Suprapubic skin (tissue), 4 donors: Measurements from ENCODE around the gene ZC3H12A. TPM values are rescaled to one million over a fixed set of nuclear protein-coding genes. Genes with fewer than 3 reads are reported as not detected.
"Not testable (repeated sequence)": the region's sequence is repeated elsewhere in the genome, so short reads cannot be mapped to it uniquely, and the experiment has no call there.

ENCODE experiments used
- DNase-seq, 2 donors: peaks; one replicate each; pipeline ENCODE4 v3.0.0-alpha.2; 2019; ENCODE audit warnings: low spot score in 2 of 2
- H3K27ac ChIP-seq: fragments of 200-600 bp; sonication (generic); one replicate; pipeline ENCODE4 v1.5.1; 2019
- H3K27me3 ChIP-seq: fragments of 200-600 bp; sonication (generic); one replicate; pipeline ENCODE4 v1.5.1; 2019
- H3K36me3 ChIP-seq: fragments of 200-600 bp; sonication (generic); one replicate; pipeline ENCODE4 v1.5.1; 2019
- H3K4me1 ChIP-seq: fragments of 200-600 bp; sonication (generic); one replicate; pipeline ENCODE4 v1.5.1; 2019
- H3K4me3 ChIP-seq: fragments of 200-600 bp; sonication (generic); one replicate; pipeline ENCODE4 v1.5.1; 2019; ENCODE audit warnings: mild to moderate bottlenecking
- H3K9me3 ChIP-seq: fragments of 200-600 bp; sonication (generic); one replicate; pipeline ENCODE4 v1.5.1; 2019
- EP300 ChIP-seq: sonication (generic); formaldehyde crosslinking; IDR thresholded peaks from one replicate; pipeline ENCODE4 v1.6.1; 2017; ENCODE audit warnings: antibody characterized with exemption
- POLR2A ChIP-seq, 2 donors: fragments of 450-650 bp; IDR thresholded peaks; one replicate each; pipeline ENCODE4 v1.6.1; 2017; ENCODE audit warnings: antibody characterized with exemption in 2 of 2, mild to moderate bottlenecking in 2 of 2, moderate library complexity in 2 of 2
- POLR2AphosphoS5 ChIP-seq, 3 donors: sonication (generic); formaldehyde crosslinking; IDR thresholded peaks; one replicate each; pipeline ENCODE4 v1.6.1; 2017; ENCODE audit warnings: antibody characterized with exemption in 3 of 3
- WGBS: methylation state at CpG from one replicate; pipeline ENCODE4 v1.1.5; 2018; 5-methylcytosine and 5-hydroxymethylcytosine counted together
- total RNA-seq, 4 donors: library from RNA; depleted of rRNA; stranded (reverse); fragments of >200 nt; gene quantifications; one replicate each; pipeline ENCODE4 v1.1.0, GENCODE V29; 2016
- TF ChIP-seq, protein P1 (sequence below), 2 donors: fragments of 200-600 bp in 1 of 2; fragments of 450-650 bp in 1 of 2; sonication (generic) in 1 of 2; IDR thresholded peaks; one replicate each; pipeline ENCODE4 v1.5.1; 2016 to 2019; ENCODE audit warnings: antibody characterized with exemption in 2 of 2, mild to moderate bottlenecking in 1 of 2, moderate library complexity in 1 of 2

ZC3H12A gene
- total RNA-seq, 4 donors from 2014 or later, result 47.7 to 107 (median 56.1) TPM

DNA sequence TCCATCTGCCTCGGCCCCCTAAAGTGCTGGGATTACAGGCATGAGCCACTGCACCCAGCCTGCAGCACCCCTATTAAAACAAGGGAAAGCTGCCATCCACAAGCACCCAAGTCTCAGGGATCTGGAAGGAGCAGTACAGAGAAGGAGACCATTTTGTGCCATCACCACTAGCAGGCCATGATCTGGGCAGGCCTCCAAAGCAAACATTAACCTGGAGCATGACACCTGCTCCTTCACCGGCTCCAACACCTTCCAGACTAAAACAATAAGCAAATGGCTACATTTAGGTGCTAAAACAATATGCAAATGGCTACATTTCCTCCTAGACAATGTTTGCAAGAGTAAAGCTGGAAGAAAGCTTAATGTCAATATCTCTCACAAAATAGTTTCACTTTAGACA lies 23.5 kb downstream of the ZC3H12A start:
- Histone ChIP-seq H3K36me3 (peaks cover 69% of the 10 kb centered on the region), H3K4me1 (peaks cover 10% of the 10 kb centered on the region), H3K4me3 (no peak overlapping the region), H3K9me3 (no peaks in the 10 kb centered on the region), H3K27ac (no peak overlapping the region), H3K27me3 (no peaks in the 10 kb centered on the region)
- TF ChIP-seq EP300 (no peak), POLR2A (IDR thresholded peaks at IDR 0.05) (no peak), POLR2AphosphoS5 (IDR thresholded peaks at IDR 0.05) (no peak)
- TF ChIP-seq, protein P1, sequence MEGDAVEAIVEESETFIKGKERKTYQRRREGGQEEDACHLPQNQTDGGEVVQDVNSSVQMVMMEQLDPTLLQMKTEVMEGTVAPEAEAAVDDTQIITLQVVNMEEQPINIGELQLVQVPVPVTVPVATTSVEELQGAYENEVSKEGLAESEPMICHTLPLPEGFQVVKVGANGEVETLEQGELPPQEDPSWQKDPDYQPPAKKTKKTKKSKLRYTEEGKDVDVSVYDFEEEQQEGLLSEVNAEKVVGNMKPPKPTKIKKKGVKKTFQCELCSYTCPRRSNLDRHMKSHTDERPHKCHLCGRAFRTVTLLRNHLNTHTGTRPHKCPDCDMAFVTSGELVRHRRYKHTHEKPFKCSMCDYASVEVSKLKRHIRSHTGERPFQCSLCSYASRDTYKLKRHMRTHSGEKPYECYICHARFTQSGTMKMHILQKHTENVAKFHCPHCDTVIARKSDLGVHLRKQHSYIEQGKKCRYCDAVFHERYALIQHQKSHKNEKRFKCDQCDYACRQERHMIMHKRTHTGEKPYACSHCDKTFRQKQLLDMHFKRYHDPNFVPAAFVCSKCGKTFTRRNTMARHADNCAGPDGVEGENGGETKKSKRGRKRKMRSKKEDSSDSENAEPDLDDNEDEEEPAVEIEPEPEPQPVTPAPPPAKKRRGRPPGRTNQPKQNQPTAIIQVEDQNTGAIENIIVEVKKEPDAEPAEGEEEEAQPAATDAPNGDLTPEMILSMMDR (IDR thresholded peaks at IDR 0.05), result no peak
- WGBS, result 78% methylated on average over 2 of the region's 2 CpGs
- no peak for DNase-seq

DNA sequence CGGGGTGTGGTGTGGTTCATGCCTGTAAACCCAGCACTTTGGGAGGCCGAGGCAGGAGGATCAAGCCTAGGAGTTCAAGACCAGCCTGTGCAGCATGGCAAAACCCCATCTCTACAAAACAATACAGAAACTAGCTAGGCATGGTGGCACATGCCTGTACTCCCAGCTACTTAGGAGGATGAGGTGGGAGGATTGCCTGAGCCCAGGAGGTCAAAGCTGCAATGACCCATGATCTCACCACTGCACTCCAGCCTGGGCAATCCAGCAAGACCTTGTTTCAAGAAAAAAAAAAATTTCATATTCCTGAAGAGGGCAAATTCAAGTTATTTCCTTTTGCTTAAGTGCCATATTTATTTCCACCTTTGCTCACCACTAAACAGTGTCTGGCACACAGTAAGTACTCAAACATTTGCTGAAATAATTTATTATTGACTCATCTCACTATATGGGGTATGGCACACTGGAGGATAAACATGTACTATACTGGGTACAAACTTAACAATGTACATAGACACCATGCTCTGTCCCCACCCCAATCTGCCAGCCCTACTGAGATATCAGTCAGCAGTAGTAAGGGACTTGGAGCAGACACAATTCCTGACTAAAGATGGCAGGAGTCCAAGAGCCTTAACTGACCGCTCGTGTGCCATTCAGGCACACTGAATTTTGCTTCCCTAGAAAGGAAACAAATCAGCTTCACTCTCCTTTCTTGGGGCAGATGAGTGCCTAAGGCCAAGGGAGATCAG lies 24.7 kb downstream of the ZC3H12A start:
- no peak overlapping the region for H3K4me3 ChIP-seq
- H3K9me3 ChIP-seq, result no peaks in the 10 kb centered on the region
- no peak for DNase-seq
- 83% methylated on average over 4 of the region's 4 CpGs for WGBS
- no peaks in the 10 kb centered on the region for H3K27me3 ChIP-seq
- no peak for TF ChIP-seq POLR2A (IDR thresholded peaks at IDR 0.05)
- TF ChIP-seq, protein P1 (IDR thresholded peaks at IDR 0.05), result no peak
- H3K27ac ChIP-seq, result no peak overlapping the region
- H3K4me1 ChIP-seq, result peaks cover 10% of the 10 kb centered on the region
- H3K36me3 ChIP-seq, result peaks cover 67% of the 10 kb centered on the region

DNA sequence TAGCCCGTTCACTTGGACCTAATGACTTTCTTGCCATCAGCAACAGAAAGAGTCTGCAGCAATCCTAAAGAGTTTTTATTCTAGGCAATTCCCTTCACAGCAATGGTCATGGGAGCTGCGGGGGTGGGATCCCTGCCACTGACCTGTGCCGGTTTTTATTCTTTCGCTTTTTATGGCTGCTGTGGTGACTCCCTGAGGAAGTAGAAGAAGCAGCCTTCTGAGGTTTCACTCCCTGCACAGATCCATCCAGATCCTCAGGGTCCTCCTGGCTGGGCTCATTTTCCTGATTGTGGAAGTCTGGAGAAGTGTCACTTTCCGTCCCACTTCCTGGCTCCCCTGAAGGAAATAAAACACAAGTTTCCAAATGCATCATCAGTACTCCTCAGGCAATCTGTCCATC lies 27.3 kb downstream of the ZC3H12A start:
- TF ChIP-seq, protein P1 (IDR thresholded peaks at IDR 0.05), result no peak
- TF ChIP-seq POLR2A (IDR thresholded peaks at IDR 0.05) (no peak), EP300 (no peak), POLR2AphosphoS5 (IDR thresholded peaks at IDR 0.05) (no peak)
- WGBS, result 85% methylated on average over 5 of the region's 5 CpGs
- Histone ChIP-seq H3K27me3 (no peaks in the 10 kb centered on the region), H3K27ac (no peak overlapping the region), H3K9me3 (no peaks in the 10 kb centered on the region), H3K36me3 (peaks cover 73% of the 10 kb centered on the region), H3K4me3 (no peak overlapping the region), H3K4me1 (peaks cover 10% of the 10 kb centered on the region)
- no peak for DNase-seq

DNA sequence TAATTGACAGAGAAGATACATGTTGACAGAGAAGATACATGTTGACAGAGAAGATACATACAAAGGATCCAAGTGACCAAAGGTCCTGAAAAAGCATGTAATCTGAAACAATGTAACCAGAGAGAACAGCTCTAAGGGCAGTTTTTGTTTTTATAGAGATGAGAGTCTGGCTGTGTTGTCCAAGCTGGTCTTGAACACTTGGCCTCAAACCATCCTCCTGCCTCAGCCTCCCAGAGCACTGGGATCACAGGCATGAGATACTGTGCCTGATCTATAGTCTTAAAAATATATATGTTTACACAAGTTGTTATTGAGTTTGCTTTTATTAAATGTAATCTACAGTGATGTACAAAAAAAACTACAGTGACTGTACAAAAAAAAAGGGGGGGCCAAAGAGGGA lies 27.7 kb downstream of the ZC3H12A start:
- no peak overlapping the region for H3K4me3 ChIP-seq
- DNase-seq, result no peak
- no peak for TF ChIP-seq POLR2A (IDR thresholded peaks at IDR 0.05)
- TF ChIP-seq, protein P1 (IDR thresholded peaks at IDR 0.05), result no peak
- no peak for TF ChIP-seq POLR2AphosphoS5 (IDR thresholded peaks at IDR 0.05)
- TF ChIP-seq EP300, result no peak
- H3K36me3 ChIP-seq, result peaks cover 78% of the 10 kb centered on the region
- no peaks in the 10 kb centered on the region for H3K27me3 ChIP-seq
- H3K4me1 ChIP-seq, result peaks cover 10% of the 10 kb centered on the region
- no peaks in the 10 kb centered on the region for H3K9me3 ChIP-seq
- no peak overlapping the region for H3K27ac ChIP-seq

DNA sequence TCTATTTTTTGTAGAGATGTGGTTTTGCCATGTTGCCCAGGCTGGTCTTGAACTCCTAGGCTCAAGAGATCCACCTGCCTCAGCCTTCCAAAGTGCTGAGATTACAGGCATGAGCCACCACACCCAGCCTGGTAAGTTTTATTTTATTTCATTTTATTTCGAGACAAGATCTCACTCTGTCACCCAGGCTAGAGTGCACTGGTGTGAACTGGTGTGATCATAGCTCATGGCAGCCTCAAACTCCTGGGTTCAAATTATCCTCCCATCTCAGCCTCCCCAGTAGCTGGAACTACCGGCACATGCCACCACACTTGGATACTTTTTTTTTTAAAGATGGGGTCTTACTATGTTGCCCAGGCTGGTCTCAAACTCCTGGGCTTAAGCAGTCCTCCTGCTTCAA lies 28.4 kb downstream of the ZC3H12A start:
- H3K4me3 ChIP-seq, H3K27ac ChIP-seq, H3K4me1 ChIP-seq, H3K9me3 ChIP-seq, DNase-seq, H3K27me3 ChIP-seq: not testable (repeated sequence)
- 87% methylated on average over 2 of the region's 2 CpGs for WGBS
- H3K36me3 ChIP-seq, result peaks cover 77% of the 10 kb centered on the region

DNA sequence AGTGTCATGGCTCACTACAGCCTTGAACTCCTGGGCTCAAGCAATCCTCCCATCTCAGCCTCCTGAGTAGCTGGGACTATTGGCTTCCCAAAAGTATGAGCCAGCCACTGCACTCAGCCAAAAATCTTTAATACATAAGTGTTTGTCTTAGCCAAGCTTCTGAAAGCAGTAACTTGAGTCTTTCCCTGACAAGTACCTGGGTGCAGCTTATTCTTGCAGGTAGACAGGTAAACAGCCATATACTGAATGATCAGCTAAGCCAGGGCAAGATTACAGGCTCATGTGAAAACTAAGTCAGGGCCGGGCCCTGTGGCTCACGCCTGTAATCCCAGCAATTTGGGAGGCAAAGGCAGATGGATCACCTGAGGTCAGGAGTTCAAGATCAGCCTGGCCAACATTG lies 32.4 kb downstream of the ZC3H12A start:
- no peaks in the 10 kb centered on the region for H3K27me3 ChIP-seq
- no peak overlapping the region for H3K4me3 ChIP-seq
- TF ChIP-seq EP300 (no peak), POLR2A (IDR thresholded peaks at IDR 0.05) (no peak), POLR2AphosphoS5 (IDR thresholded peaks at IDR 0.05) (no peak)
- TF ChIP-seq, protein P1 (IDR thresholded peaks at IDR 0.05), result no peak
- H3K27ac ChIP-seq, result no peak overlapping the region
- DNase-seq, result no peak
- no peaks in the 10 kb centered on the region for H3K4me1 ChIP-seq
- H3K9me3 ChIP-seq, result no peaks in the 10 kb centered on the region
- H3K36me3 ChIP-seq, result peaks cover 69% of the 10 kb centered on the region
- WGBS, result 100% methylated on average over 2 of the region's 2 CpGs
